DMS153 treated with DMSO at 0.1 percent for 48 hours (cell line): ENCODE data around the gene FHL2.

Experiments used
- DNase-seq: peaks from one replicate; lab custom pipeline; 2025; ENCODE audit not compliant: unreplicated experiment; lab: John Stamatoyannopoulos, UW

FHL2 gene

DNA sequence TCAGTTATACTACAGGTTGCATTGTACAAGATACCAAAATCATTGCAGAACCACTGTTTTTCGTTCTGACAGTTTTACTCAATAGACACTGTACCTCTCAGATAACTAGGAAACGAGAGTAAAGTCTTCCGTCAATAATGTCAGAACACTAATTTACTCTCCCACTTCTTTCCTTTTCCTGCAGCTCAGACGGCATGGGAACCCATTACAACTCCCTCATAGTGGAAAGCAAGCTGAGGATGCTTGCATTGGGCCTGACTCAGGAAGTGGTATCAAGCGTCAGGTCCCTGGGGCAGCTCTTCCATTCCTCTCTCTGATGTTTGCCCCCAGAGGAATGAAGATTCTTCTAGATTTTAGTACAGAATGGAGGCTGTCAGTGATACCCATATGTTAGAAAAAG lies 23.9 kb upstream of the FHL2 start:
- no peak for DNase-seq

DNA sequence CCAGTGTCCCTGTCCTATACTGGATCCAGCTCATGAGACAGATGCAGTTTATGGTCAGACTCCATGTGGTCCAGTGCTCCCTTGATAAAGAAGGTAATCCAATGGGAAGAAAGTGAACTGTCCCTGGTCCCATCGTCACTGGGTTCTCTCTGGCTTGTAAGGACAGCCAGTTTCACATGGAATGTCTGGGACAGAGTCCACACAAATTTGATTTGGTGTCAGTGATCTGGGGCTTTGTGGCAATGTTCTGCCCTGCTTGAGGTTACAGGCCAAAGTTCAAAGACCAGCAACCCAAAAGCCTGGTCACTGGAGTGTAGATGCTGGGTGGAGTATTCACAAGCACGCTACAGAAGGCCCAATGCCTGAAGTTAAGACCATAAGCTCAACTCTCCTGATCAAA lies 22.2 kb upstream of the FHL2 start:
- DNase-seq, result no peak

DNA sequence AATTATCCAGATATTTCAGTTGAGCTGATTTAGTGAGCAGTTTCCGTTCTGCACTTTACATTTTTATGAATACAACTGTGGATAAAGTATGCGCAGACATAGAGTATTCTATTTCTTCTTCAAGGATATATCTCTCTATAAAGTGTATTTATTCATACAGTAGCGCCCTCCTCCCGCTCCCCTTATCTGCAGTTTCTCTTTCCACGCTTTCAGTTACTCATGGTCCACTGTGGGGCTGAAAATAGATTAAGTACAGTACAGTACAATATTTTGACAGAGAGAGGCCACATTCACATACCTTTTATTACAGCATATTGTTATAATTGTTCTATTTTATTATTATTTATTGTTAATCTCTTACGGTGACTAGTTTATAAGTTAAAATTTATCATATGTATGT lies 19.7 kb upstream of the FHL2 start:
- DNase-seq, result no peak

DNA sequence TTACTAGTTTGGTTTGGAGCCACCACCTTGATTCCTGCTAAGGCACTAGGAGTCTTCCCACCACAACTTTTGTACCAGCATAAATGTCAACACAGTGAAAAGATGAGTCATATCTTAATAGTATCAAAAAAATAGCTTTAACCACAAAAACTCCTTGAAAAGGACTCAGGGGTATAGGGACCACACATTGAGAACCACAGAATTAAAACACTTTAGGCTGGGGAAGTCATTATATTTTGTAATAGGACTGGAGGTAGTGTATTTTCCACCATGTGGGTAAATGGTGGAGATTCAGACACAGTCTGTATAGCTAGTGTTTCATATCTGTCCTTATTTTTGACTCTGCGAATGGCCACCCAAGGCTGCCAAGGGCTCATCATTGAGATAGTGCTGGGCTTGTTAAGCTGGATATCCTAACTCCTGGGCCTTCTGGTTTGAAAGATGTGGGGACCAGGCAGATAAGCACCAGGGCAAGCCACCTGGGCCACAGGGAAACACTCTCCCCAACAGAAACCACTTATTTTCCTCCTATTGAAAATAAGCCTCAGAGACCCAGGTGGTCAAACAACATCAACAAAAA lies 19.1 kb upstream of the FHL2 start:
- no peak for DNase-seq

DNA sequence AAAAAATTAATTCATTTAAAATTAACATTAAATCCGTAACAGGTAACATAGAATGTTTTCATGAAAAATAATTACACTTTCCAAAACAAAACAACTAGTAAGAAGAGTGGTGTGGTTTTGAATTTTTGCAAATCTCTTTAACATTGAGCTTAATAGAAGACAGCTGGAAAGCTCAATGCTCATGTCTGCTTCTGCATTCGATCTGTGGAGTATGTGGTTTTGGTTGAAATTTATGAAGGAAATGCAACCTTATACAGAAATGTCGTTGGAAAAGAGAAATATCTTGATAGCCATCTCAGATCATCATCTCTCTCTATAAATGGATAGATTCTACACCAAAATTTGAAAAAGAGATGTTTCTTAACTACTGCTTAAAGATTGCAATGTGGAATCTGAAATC lies 17.3 kb upstream of the FHL2 start:
- DNase-seq, result no peak

DNA sequence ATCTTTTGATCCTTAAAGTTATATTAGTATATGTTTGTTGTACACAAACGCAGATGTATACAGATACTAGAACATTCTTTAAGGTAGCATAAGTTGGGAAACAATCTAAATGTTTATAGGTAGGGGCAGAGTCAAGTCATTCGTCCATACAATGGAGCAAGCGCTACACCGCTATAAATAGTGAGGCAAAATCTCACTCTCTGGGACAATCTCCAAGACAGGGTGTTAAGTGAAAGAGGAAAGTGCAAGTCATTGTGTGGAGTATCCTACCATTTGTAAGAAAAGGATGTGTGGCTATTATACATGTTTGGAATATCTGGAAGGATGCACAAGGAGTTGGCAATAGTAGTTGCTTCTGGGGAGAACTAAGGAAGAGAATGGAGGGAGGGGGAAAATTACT lies 16.2 kb upstream of the FHL2 start:
- DNase-seq, result no peak

DNA sequence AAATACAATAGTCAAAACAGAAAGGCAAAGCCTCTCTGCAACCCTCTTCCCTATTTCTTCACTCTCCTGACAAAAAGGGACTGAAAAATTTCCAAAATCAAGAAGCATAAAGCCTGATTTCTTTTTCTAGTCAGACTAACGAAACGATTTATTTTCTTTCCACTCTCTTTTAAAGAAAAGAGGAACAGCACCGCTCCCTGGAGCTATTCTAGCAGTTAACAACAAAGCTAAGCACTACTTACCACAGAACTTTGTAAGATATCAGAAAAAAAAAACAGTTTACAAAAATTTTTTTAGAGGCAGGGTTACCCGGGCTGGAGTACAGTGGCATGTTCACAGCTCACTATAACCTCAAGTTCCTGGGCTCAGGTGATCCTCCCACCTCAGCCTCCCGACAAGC lies 14.4 kb upstream of the FHL2 start:
- DNase-seq, result no peak

DNA sequence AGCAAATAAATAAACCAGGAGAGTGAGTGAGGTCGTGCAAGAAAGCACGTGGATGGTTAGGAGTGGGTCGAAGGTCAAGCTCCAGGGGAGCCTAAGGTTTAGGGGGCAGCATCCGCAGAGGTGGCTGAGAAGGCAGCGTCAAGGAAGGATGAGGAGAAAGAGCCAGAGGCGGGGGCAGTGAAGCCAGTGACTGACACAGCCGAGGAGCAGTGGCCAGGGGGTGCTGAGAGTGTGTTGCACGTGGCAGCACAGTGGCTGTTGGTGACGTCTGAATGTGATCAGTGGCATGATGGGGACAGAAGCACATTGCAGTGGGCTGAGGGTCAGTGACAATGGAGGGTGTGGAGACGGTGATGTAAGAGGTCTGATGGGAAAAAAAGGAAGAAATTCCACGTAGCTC lies 13.7 kb upstream of the FHL2 start:
- no peak for DNase-seq

DNA sequence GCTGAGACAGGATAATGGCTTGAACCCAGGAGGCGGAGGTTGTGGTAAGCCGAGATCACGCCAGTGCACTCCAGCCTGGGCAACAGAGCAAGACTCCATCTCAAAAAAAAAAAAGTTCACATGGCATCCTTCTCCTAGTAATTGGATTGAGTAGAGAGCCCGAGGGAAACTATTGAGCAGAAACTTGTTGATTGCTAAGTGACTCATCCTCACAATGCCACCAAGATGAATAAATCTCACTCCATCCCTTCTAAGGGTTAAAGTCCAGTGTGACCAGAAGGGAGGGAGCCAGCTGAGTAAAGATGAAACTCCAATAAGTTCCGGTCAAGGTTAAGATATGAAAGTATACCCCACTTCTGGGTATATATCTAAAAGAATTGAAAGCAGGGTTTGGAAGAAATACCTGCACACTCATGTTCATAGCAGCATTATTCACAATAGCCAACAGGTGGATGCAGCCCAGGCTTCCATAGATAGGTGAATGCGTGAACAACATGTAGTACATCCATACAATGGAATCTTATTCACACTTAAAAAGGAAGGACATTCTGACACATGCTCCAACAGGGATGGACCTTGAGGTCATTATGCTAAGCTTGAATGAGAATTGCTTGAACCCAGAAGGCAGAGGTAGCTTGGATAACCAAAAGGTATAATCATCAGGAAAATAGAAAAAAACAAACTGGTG lies 13.0 kb upstream of the FHL2 start:
- DNase-seq, result no peak

DNA sequence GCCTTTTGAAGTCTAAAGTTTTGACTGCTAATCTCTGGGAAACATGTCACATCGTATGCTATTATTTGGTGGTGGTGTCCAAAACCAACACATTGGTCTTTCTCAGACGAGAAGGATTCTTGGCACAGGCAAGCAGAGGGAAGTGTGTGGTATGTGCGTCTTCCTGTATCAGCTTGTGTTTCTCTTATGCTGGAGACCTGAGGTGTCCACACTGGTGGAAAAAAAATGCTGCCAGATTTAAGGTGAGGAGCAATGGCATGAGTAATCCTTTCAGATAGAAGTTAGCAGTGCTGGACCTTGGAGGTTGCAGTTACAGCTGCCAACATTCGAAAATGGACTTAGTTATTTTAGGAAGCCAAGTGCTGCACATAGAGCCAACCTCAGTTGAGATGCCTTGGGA lies 11.7 kb upstream of the FHL2 start:
- DNase-seq, result no peak

DNA sequence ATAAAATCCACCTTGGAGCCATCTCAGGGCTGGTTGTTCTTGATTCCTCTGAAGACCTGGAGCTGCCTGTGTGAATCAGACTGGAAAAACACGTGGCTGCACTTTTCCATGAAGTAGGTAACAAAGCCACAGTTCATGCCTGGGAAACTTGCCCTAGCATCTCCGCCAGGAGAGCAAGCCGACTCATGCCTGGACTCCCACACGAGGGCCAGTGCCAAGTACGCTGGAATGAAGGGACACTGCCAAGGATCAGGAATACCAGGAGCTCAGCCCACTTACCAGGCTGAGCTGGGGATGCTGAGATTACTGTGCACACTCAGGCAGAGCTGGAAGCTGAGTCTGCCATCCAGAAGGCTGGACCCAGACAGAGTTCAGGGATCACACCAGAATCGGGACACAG lies 10.9 kb upstream of the FHL2 start:
- no peak for DNase-seq

DNA sequence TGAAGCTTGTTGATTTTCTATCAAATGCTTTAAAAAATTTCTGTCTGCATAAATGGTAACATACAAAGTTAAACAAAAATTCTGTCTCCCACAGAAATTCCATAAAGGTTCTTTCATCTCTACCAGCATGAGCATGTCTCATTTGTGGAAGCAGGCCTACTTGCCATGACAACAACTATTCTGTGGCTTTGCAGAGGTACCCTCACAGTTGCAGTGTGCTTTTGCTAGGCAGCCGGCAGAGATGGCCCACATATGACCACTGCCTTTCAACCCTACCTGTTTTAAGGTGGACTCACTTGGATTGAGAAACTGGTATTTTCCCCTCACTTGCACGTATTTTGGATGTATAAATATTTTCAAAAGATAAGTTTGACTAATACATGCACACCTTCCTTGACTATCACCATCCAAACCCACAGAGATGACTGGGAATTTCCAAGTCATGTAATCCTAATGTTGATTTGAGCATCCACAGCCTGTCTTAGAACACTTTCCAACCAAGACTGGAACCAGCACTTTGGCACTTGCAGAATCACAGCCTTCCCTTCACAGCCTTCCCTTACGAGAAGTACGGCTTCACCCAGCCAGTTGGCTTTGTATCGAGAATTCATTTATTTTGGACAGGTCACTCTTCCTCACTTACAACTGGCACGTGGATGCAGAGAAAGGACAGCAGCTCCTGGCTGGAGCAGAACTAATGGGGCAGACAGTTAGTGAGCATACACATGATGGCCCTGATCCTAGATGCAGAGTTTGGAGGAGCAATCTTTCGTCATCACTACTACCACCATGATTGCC lies 9.3 kb upstream of the FHL2 start:
- no peak for DNase-seq

DNA sequence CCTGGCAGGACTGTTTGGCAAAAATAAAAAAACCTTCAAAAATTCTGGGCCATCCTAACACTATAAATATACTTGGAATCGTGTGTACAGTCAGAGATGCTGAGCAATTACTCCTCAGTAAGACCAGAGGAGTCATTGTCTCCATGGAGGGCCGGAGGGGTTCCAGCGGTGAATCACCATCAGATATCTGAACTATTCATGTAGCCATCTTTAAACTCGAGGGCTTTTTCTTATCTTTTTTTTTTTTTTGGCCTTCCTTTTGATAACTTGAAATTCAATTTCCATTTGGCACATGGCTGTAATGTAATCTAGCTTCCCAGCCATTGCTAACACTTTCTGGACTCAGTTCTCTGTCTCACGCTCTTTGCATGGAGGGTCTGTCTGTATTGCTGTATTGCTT lies 7.4 kb upstream of the FHL2 start:
- no peak for DNase-seq

DNA sequence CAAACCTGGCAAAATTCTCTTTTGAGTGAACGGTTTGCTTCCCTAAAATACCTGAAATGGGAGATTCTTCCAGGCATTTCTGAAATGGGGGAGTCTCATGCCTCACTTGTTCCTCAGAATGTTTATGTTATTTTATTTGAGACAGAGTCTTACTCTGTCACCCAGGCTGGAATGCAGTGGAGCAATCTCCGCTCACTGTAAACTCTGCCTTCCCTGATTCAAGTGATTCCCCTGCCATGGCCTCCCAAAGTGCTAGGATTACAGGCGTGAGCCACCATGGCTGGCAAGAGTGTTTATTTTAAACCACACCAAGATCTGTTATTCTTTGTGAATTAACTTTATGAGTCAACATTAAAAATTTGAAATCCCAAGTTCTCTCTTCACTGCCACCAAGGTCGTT lies 6.4 kb upstream of the FHL2 start:
- no peak for DNase-seq

DNA sequence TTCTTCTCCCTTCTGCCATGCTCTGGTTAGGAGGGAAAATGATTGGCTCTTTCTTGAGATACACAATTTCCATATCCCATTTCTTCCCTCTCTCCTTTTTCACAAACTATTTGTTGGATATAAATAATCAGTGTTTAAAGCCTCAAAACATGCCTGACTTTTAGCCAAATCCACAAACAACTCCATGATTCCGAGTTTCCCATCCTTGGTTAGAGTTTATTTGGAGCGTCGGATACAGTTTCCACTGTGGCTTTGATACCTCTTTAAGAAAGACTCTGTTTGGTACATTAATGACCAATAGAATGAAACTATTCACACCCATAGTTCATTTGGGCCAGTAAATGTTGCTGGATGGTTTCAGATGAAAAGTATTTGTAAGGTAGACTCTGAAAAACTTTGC lies 5.9 kb upstream of the FHL2 start:
- no peak for DNase-seq

DNA sequence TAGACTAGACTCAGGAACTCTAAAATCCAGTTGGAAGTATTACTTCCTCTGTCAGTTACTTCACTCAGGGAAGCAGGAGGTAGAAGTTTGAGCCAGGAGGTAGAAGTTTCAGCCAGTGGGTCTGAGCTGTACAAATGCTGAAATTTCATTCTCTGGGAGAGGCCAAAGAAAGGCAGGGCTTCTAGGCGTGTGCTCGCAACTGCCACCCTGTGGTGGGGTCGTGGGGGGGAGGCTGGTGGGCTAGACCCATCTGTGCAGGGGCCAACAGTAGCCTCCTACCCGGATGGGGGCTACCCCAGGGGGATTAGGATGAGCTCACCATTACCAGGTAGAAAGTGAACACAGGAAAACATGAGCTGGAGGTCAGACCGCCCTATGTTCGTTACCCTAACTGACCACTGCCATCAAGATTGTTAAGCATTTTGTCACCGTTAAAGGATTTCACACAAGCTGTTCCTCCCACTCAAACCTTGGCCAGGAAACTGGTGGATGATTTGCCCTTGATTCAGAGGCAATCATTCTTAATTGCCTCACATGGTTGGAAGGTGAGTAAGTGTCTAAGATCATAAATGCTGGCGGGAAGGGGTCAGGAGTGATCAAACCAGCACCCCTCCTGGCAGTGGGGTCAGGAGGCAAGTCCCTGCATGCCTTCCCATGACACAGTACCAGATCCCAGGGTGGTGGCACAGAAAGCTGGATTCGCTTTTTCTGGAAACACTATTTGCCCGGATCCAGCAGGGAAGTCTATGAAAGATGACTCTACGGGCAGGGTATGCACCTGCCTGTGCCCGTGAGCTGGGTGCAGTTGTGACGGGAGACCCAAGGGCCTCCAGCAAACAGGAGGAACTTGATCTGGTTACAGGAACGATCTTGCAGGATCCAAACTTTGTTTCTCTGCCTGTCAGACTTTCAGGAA lies 5.2 kb upstream of the FHL2 start:
- DNase-seq, result no peak

DNA sequence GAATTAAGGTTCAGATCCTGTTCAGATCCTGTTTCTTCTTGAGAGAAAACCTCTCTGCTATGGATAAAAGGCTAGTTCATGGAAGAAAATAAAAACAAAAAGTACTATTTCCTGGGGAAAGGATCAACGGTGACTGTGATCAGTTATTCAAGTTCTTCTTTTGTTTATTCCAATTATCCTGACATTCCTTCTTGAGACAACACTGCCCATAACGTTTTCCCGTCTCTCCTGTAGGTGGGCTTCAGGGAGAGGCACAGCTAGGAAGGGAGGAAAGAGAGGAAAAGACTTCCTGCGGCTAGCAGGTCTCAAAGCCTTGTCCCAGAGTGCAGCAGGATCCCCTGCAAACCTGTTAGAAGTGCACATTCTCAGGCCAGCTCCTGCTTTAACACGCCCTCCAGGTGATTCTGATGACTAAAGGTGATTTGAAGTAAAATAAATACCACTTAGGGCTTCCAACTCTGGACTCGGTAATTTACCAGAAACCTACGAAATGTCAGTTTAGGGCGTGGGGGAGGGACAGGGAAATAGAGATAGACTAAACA lies 4.5 kb upstream of the FHL2 start:
- no peak for DNase-seq

DNA sequence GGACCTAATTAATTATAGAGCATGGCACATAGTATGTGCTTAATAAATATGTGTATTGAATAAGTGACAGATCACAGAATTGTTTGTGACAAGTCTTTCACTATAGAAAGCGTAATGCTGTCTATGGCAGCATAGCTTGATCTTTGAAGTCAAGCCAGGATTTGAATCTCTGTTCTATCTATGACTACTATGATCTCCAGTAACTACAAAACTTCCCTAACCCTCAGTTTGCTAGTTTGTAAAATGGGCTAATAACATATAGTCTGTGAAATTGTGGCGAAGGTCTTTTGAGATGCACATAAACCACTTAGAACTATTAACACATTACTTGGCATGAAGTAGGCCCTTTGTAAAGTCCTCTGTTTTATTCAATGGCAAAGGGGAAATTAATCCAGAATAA lies 4.0 kb upstream of the FHL2 start:
- no peak for DNase-seq

DNA sequence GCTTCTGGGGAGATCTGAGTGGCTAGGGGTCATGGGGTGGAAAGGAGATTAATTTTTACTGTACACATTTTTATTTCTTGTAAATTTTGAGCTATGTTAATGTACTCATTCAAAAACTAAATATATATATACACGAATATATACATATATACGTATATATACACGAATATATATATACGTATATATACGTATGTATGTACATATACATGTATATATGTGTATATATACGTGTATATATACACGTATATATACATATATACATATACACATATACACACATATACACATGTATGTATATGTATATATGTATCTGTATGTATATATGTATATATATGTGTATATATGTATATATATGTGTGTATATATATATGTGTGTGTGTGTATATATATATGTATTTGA lies 3.0 kb upstream of the FHL2 start:
- DNase-seq, result no peak

DNA sequence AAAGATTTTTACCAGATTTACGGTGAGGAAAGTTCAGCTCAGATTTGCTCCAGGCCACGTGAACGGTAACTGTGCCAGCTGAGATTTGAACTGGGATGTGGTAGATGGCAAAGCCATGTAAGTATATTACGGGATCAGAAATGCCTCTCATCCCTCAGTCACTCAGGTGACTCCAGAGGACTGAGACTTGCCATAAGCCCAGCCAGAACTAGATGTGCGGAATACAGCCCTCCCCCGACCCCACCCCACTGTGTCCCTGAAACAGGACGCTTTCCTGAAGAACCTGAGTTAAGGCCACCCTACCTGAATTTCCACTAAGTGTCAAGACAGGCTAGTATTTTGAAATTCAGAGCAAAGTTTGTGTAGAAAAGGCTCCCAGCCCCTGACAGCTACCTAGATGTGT lies 1.3 kb upstream of the FHL2 start:
- DNase-seq, result peak; percentile 70

DNA sequence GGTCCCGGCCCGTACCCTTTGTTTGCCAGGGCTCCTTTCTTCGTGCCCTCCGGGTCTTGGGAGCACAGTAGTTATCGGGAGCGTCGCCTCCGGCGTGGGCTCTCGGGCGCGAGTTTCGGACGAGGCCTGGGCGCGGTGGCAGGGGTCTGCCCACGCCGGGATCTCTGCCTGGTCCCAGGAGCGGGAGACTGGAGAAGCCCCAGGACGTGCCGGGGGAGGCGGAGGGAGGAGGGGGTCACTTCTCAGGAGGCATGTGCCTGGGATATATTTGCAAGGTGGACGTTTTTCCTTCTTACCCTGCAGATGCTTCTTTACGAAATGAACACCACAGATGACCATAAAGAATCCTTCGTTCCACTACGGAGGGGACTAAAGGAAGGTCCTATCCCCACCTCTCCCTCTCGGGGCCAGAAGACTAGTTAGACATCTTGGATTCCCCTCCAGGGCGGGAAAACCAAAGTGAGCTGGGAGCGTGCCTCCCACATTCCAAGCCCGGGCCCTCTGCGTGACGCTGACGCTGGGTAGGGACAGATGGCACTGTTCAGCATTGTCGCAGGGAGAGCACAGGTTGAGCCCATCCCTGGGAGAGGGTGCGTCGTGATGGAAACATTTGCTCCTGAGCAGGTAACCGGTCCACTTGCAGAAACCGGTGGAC lies 483 bp upstream of the FHL2 start:
- peak; percentile 68 for DNase-seq
